ENCODE data around the gene NSUN6.

Gene NSUN6, protein sequence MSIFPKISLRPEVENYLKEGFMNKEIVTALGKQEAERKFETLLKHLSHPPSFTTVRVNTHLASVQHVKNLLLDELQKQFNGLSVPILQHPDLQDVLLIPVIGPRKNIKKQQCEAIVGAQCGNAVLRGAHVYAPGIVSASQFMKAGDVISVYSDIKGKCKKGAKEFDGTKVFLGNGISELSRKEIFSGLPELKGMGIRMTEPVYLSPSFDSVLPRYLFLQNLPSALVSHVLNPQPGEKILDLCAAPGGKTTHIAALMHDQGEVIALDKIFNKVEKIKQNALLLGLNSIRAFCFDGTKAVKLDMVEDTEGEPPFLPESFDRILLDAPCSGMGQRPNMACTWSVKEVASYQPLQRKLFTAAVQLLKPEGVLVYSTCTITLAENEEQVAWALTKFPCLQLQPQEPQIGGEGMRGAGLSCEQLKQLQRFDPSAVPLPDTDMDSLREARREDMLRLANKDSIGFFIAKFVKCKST

GRCh38 chr10:18651324-18652007, at the start of gene NSUN6:
Gene NSUN6, minus strand, starts transcription at chr10:18651587. Its CDS starts 384 bp downstream, at chr10:18651203.
- DNase-seq (ENCODE audit: low read depth in 1 of 2, low spot score in 1 of 2) = peak; percentile 88 to 90

DNA sequence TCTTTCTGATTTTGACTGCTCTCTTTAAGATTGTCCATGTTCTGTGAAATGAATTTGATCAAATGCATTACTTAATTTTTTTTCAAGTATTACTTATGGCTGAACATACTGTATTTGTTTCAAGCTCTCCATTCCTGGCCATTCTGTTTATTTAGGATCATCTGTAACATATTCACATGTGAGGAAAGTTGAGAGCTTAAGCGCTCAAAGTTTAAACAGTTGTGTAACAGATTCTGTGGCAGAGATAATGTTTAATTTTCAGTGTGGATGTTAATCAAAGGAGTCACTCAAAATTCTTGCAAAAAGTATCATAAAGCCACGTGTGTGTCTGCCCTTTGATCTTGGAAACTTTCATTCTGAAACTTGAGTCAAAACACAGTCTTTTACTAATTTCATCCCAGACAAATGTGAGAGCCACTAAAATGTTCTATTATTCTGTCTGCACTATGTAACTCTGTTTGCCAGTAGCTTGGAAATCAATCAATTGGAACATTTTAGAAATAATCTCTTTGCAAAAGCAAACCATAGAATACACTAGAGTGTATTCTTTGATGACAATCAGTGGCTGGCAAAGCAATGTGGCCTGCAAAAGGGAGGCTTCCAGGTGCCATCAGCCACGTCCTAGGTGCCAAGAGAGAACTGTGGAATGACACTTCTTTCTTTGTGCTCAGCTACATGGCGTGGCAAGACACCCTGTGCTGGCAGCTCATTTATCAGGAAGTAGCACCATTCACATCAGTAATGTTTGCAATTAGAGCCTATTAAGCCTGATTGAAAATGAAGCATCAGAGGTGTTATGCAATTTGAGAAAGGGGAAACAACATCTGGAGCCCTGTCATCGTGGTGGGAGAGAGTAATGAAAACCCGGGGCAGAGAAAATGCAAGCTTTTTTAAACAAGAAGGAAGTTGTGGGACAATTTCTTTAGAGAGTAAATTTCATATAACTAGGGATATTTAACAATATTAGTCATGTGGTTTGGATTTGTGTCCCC, 48.8 kb upstream of the NSUN6 start:
- no peak for DNase-seq (ENCODE audit: low read depth in 1 of 2, low spot score in 1 of 2)

DNA sequence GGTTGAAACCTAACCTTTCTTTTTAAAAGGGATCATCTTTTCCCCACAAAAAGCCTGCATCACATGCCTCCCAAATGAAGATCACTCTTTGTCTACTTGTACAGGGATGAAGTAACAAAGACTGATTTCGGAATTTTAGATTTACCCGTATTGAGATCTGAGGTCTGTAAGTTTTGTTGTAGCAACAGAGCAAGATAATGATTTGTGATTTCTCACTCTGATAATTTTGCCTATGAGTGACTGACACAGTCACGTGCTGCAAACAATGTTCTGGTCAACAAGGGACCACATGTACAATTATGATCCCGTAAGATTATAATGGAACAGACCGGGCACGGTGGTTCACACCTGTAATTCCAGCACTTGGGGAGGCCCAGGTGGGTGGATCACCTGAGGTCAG, 39.2 kb upstream of the NSUN6 start:
- no peak for DNase-seq (ENCODE audit: low read depth in 1 of 2, low spot score in 1 of 2)

DNA sequence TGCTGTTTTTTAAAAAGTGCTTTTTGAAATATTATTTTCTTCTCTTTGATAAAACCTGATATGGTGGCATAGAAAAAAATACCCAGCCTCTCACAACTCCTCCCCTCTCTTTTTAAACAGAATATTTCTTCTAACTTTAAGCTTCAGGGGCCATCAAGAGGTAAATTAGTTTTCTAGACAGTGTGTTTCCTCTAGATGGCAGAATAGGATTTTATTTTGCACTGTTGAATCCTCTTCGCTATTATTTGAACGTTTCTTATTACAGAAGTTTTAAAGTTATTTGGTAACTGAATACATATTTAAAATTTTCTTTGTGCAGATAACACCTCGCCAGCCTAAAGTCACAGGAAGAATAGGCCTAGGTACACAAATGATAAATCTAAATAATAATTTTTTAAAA, 38.1 kb upstream of the NSUN6 start:
- DNase-seq (ENCODE audit: low read depth in 1 of 2, low spot score in 1 of 2) = no peak

DNA sequence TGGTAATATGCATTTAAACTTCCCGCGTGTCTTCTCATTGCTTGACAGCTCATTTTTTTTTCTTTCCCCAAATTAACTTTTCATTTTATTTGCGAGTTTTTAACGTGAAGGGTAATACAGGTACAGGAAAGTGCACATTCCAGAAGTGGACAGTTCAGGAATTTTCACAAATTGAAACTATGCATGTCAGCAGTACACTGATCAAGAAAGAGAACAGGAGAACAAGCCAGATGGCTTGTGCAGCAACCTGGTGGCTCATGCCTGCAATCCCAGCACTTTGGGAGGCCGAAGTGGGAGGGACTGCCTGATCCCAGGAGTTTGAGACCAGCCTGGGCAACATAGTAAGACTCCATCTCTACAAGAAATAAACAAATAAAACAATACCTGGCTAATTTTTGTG, 36.3 kb upstream of the NSUN6 start:
- no peak for DNase-seq (ENCODE audit: low read depth in 1 of 2, low spot score in 1 of 2)

GRCh38 chr10:18687195-18687594, 35.8 kb upstream of the NSUN6 start:
- no peak for DNase-seq (ENCODE audit: low read depth in 1 of 2, low spot score in 1 of 2)

DNA sequence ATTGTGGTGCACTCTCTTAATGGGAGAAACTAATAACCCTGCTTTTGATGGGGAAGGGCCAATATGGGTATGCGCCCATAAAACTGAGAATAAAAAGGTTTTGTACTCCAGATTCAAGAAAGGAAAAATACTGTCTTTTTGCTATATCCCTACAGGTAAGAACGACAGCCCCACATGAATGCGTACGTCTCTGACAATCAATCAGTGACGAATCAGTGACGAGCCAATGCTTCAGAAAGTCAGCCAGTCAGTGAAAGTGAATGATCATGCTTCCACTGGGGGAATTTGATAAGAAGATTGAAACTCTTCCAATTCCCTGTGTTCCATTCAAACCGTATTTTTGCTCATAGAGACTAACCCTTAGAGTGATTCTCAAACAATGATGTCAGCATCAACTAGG, 34.2 kb upstream of the NSUN6 start:
- no peak for DNase-seq (ENCODE audit: low read depth in 1 of 2, low spot score in 1 of 2)

DNA sequence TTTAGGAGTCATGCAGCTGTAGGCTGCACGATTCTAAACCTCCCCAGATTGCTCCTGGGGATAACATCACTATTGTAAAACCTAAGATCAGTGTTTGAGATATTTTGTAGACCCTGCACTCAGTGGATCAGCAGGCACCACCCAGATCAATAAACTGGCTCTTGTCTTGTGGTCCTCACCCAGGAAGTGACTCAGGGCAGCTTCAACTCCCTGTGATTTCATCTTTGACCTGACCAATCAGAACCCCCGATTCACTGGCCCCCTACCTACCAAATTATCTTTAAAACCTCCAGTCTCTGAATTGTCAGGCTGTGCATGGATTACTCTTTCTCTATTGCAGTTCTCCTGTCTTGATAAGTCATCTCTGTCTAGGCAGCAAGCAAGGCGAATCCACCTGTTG, 33.6 kb upstream of the NSUN6 start:
- DNase-seq (ENCODE audit: low read depth in 1 of 2, low spot score in 1 of 2) = no peak

DNA sequence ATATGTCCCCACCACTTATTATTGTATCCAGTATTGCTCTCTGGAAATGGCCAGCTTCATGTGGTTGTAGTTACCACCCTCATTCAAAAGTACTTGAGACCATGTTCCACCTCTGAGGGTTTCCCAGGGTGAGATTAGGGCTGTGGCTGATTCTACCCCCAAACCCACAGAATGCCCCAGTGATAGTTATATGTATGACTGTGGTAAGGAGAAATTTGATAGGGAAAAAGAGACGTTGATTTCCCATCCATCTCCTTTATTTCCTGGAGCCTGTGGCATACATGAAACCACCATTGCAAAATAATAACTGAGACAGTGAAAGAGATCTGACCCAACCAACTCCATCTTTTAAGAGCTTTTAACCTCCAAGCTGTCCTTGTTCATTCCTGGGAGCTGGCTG, 33.0 kb upstream of the NSUN6 start:
- no peak for DNase-seq (ENCODE audit: low read depth in 1 of 2, low spot score in 1 of 2)

- DNase-seq (ENCODE audit: low read depth in 1 of 2, low spot score in 1 of 2) = no peak
Observed at GRCh38 chr10:18683427-18683826, 32.0 kb upstream of the NSUN6 start.

GRCh38 chr10:18681971-18682411, 30.6 kb upstream of the NSUN6 start:
- no peak for DNase-seq (ENCODE audit: low read depth in 1 of 2, low spot score in 1 of 2)

- DNase-seq (ENCODE audit: low read depth in 1 of 2, low spot score in 1 of 2) = no peak
Observed at GRCh38 chr10:18681366-18681765, 30.0 kb upstream of the NSUN6 start.

- no peak for DNase-seq (ENCODE audit: low read depth in 1 of 2, low spot score in 1 of 2)
Observed at GRCh38 chr10:18680754-18681153, 29.4 kb upstream of the NSUN6 start.

DNA sequence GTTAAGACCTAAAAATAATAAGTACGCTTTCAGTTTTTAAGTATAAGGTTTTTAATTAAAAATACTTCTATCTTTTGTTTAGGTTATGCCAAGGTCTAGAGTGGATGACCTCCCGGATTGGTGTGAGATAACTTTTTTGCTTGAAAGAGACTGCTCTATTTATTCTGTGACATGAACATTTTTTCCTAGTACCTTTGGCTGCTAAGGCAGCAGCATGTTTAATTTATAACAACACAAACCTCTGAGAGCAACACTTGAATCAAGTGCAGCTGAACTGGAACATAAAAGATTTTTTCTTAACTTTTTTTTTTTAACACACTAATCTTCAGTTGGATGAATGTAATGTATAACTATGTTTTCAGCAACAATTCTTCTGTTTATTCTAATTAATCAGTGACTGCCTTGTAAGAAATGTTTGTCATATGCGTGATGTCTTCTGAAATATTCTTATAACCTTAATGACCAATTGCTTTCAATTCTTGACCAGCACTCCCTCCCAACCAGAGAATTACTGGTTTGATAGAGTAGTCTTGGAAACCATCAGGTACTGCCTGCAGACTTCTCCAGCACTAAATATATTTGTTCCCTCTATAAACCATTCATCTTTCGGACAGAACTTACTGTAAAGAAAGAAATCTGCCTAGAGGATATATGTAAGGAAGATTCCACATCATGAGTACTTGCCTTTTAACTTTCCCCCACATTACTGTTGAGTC, 23.9 kb upstream of the NSUN6 start:
- DNase-seq (ENCODE audit: low read depth in 1 of 2, low spot score in 1 of 2) = no peak

GRCh38 chr10:18668026-18668425, 16.6 kb upstream of the NSUN6 start:
- no peak for DNase-seq (ENCODE audit: low read depth in 1 of 2, low spot score in 1 of 2)

GRCh38 chr10:18666810-18667209, 15.4 kb upstream of the NSUN6 start:
- no peak for DNase-seq (ENCODE audit: low read depth in 1 of 2, low spot score in 1 of 2)

- no peak for DNase-seq (ENCODE audit: low read depth in 1 of 2, low spot score in 1 of 2)
Observed at GRCh38 chr10:18665815-18666558, 14.6 kb upstream of the NSUN6 start.

DNA sequence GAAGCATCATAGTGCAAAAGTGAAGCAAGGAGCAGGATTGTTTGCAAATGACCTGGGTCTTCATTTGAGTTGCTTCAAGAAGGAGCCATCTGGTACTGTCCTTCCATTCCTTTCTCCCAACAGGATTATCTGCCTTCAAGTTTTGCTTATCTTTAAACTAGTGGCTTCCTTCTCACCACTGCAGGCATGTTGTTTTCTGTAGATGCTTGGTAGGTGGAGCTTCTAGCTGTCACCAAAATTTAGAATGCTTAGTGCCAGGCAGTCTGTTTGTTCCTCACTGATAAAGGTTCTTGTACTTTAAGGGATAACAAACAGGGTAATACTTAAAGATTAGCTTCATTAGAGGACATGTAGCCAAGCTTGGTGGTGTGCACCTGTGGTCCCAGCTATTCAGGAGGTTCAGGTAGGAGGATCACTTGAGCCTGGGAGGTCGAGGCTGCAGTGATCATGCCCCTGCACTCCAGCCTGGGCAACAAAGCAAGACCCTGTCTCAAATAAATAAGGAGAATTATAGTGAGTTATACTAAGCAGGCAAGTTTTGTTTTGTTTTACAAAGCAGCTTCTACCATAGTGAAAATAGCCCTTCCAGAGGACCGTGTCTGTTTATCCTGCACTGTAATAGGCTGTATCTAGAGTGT, 13.6 kb upstream of the NSUN6 start:
- DNase-seq (ENCODE audit: low read depth in 1 of 2, low spot score in 1 of 2) = no peak

DNA sequence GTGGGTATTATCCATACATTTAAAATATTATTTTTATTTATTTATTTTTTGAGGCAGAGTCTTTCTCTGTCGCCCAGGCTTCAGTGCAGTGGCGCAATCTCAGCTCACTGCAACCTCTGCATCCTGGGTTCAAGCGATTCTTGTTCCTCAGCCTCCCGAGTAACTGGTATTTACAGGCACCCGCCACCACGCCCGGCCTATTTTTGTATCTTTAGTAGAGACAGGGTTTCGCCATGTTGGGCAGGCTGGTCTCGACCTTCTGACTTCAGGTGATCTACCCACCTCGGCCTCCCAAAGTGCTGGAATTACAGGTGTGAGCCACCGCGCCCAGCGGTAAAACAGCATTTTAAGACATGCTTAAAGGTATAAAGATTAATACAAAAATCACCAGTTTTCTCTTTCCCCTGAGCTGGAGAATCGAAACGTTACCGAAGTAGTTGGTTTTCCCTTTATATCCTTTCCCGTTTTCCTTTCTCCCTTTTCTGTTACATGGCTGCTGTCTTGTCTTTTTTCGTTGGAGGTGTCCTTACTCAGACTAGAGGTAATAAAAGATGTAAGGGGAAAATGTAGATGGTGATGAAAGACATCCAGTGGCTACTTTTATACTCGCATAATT, 9.5 kb upstream of the NSUN6 start:
- no peak for DNase-seq (ENCODE audit: low read depth in 1 of 2, low spot score in 1 of 2)

Measured in activated T-helper 1 cell treated with anti-CD3 and anti-CD28 coated beads, Interleukin-2, amount 50 U/mL, for 16 hours (primary cell).